Measurements from ENCODE around the gene GNA14. TPM values are rescaled to one million over a fixed set of nuclear protein-coding genes. Genes with fewer than 3 reads are reported as not detected.

GNA14 gene
- total and polyA plus RNA-seq, 2 of the 8 experiments (the other 6 are each of a cell fraction or from before 2014, with no cell fraction given), result 3.4 to 6.3 TPM

- no peak for TF ChIP-seq CHD7 (IDR thresholded peaks at IDR 0.05; ENCODE audit: insufficient replicate concordance, low read length)
- TF ChIP-seq ATF2 (IDR thresholded peaks at IDR 0.05; ENCODE audit: low read length), result no peak
- no peak for TF ChIP-seq MAX (IDR thresholded peaks at IDR 0.05)
- no peak for TF ChIP-seq TCF12 (IDR thresholded peaks at IDR 0.05; ENCODE audit: low read depth, low read length)
- no peak for TF ChIP-seq MAFK (IDR thresholded peaks at IDR 0.05; ENCODE audit: low read depth, low read length)
- TF ChIP-seq RFX5 (IDR thresholded peaks at IDR 0.05; ENCODE audit: borderline replicate concordance, low read depth, low read length), result no peak
Observed at GRCh38 chr9:77426712-77427111, 221.4 kb downstream of the GNA14 start (continued).

All from H1 (cell line).